Left kidney (tissue), 2 donors: ENCODE data around the gene GPX2. TPM values are rescaled to one million over a fixed set of nuclear protein-coding genes. Genes with fewer than 3 reads are reported as not detected.

Source experiments
- DNase-seq: peaks from one replicate; pipeline ENCODE4 v3.0.0-alpha.2; 2013
- polyA plus RNA-seq: library from polyadenylated mRNA; unstranded; fragments of 120-200 nt; gene quantifications from one replicate; pipeline ENCODE4 v1.2.1, GENCODE V29; 2013; ENCODE audit not compliant: insufficient read length

The GPX2 gene
- polyA plus RNA-seq, 1 donor: 1.1 TPM

DNA sequence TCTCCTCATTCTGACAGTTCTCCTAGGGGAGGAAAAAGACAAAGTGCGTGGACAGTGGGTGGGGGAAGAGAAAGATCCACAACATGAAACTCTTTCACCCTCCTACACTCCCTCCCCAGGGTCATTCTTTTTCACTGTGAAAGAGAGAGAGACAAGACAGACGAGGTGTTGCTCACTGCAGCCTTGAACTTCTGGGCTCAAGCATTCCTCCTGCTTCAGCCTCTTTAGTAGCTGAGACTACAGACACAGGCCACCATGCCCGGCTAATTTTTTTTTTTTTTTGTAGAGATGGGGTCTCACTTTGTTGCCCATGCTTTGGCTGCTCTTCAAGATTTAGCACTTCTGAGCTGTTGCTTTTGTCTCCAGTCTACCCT, 2.7 kb downstream of the GPX2 start:
- DNase-seq: no peak

DNA sequence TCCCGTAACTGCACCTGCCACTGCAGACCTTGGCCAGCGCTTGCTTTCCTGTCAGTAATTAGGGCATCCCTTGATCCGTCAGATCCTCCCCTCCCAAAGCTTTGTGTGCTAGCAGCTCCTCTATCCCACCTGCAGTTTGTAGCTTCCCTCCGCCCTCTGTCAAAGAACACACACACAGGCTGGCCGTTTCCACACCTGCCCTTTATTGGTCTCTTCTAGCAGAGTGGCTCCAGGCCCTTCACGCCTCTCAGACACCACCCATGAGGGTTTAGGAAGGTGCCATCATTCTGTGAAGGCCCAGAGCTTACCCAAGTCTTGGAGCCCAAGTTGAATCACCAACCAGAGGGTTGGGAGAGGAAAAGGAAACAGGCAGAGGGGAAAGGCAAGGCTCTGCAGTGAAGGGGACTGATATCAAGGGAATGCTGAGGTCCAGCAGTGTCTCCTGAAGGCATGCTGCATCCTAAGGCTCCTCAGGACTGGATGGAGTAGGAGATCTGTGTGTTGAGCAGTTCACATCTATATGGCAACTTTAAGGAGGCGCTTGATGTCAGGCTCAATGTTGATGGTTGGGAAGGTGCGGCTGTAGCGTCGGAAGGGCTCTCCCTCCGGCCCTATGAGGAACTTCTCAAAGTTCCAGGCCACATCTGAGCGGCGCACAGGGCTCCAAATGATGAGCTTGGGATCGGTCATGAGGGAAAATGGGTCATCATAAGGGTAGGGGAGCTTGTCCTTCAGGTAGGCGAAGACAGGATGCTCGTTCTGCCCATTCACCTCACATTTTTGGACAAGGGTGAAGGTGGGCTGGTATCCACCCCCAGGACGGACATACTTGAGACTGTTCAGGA, 3.4 kb downstream of the GPX2 start:
- no peak for DNase-seq

DNA sequence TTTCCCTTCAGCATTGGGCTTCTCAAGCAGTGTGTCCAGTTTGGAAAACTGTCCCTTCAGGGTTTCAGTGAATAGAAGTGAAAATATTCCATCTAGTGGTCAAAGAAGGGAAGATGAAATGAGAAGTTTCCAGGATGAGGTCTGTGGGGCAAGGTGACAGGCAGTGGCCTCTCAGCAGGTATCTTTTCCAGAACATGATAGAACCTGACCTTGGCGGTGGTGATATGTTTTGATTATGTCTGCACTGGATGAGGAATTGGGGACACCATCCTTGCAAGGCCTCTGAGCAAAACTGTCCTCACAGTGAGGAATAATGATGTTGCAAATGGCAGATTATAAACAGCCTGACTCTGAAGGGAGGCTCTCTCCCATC, 4.7 kb downstream of the GPX2 start:
- no peak for DNase-seq

DNA sequence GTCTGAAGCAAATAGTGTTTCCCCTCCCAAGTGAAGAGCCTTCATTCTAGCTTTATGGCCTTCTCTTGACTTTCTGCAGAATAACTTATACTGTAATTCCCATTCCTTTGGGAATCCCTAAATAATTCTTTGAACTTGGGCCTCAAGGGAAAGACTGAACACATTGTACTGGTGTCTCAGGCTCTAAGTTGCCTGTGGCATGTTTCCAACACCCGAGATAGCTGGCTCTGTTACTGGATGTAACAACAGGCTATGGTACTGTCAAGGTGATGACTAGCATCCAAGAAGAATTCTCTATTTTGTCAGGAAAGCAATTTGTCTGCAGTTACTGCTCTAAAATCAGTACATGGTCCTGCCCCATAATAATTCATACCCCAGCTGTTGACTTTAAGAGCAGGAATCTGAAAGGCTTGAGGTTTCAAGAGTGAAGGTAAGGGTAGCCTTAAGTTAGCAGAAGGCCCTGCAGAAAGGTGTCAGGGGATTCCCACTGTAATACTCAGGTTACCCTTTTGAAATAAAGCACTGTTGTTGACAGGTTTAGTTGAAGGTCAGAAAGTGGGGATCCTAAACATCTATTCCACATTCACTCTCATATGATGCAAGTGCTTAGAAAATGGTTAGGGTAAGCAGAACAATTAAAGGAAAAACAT, 5.2 kb downstream of the GPX2 start:
- no peak for DNase-seq

DNA sequence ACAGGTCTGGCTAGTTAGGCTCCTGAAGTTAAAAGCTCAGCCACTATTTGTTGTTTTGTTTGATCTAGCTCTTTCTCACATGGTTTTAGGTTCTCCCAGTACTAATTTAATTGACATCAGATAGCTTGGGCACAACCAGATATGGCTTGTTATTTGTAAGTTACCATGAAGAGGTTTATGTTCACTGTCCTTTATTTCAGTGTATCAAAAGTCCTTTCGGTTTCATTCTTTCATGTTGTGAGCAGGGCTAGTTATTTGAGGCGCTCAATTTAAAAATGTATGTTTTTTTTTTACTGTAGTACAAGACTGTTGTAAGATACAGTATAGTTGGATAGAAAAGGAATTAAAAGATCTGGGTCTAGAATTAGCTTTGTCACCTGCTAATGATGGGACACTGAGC, 7.0 kb downstream of the GPX2 start:
- no peak for DNase-seq

DNA sequence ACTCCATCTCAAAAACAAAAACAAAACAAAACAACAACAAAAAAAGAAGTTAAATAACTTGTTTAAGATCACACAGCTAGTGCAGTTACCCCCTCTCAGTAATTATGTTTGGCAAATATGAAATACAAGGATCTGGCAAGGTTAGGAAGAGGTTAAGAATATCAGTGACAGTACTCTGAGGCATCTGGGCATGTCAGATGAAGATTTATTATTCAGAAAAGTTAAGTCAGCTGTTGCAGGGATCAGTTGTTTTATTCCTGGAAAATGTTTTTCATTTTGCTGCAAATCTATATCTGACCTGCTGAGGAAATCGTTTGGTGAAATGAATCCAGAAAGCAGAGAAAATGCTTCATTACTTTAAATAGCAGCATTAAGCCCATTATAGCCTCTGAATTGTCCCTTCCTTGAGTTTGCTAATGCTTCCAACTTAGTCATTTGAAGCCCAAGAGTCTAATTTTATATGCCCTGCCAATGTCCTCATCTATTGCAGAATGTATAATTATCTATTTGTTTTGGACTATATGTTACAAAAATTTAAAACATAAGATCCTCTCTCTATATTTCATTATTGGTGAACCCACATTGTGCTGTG, 8.1 kb downstream of the GPX2 start:
- DNase-seq: no peak

DNA sequence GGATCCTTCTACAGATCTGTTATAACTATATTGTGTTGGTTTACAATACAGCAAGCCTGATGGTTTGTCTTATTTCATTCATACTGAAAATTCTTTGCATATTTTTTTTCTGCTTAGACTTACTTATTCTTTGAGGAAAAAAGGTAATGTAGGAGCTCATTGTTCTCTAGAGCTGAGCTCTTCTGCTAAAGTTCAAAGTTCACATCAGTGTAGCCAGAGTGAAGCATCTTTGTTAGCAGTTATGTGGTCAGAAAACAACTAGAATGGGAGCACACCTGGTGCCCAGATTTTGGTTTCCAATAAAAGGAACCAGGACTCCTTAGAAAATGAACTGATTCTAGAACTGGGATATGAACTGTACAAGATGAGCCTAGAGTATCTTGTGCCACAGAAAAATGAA, 10.3 kb downstream of the GPX2 start:
- no peak for DNase-seq

DNA sequence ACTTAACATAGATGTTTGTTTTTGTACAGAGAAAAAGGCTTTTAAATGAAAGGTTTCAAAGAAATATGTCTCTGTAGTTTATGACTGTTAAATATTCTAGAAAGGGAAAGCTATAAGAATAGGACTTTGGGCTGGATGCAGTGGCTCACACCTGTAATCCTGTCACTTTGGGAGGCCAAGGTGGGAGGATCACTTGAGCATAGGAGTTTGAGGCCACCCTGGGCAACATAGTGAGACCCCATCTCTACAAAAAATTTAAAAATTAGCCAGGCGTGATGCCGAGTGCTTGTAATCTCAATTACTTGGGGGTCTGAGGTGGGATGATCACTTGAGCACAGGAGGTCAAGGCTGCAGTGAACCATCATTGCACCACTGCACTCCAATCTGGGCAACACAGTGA, 11.4 kb downstream of the GPX2 start:
- no peak for DNase-seq

DNA sequence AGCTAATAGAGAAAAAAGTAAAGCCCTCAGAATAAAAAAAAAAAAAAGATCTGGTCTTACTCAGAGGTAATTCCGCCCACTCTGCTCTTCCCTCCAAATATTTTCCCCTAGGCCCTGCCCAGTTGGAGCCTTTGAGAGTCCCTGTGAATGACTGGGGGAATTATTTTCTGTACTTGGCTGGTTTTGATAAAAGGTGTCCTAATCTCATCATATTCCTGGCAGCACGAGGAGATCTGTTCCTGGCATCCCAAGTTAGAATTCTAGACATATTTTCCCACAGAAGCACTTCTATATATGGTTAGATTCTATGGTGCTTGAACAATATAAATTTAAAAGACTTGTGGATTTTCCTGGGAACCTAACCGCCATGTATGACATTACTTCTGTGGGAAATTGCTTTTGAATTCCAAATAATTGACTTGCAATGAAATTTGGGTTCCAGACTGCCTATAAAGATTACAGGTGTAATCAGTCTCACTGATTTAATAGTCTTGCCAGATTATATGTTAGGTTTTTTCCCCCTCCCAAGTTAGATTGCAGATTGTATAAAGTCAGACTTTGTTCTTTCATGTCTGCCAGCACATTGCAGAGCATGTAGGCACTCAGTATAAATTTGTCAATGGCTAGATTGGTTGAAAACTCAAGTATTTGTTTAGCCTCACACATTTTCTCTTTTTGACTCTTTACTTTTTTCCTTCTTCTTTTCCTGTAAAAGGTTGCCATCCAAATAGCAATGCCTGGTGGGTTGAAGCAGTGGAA, 12.3 kb downstream of the GPX2 start:
- no peak for DNase-seq

DNA sequence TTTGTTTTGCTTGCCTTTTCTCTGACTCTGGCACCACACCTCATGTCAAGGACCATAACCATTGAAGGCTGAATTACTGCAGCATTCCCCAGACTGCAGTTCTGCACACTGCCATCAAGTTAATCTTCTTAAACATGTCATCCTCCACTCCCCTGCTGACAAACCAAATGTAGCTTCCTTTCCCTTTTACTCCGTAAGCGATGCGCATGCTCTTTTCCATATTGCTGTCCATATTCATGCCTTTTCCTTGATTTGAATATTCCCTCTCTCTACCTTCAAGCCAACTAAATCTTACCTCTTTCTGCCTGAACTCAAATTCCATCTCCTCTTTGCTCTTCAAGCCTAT, 13.6 kb downstream of the GPX2 start:
- no peak for DNase-seq

DNA sequence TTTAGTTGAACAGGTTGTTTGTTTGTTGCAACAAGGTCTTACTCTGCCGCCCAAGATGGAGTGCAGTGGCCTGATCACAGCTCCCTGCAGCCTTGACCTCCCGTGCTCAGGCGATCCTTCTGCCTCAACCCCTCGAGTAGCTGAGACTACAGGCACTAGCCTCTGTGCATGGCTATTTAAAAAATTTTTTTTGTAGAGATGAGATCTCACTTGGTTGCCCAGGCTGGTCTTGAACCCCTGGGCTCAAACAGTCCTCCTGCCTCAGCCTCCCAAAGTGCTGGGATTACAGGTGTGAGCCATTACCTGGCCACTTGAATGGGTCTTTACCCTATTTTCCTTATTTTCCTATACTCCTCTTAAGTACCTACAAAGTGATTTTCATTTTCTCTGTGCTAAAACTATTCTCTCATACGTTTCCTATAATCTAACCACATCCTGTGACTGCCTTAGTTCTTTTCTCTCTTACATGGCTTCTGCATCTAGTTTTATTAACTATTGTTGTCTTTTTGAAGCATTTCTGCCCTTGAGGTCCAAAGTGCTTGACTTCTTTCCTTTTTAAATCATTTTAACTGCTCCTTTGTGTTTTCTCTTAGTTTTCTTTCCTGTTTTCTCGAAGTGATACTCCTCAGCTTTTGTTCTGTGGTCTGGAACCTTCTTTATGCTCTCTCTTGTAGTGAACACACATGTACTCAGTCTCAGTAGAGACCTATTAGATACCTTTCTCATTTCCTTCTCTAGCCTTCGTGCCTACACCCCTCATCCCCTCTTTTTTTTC, 14.1 kb downstream of the GPX2 start:
- no peak for DNase-seq

DNA sequence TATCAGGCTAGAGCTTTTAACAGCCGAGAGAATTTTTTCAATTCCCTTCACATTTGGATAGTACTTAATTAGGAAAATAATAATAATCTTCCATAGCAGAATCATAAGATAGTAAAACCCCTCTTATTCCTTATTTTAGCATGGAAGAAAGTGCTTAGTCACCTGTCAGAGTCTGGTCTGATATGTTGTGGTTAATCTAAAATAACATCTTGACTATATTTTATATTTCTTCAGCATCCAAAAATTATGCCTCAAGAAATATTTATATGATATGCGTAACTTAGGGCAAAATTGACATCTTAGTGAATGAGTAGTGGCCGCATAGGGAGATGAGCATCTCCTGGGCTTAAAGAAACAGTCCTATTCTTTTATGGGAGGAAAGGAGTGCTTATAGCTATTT, 15.5 kb downstream of the GPX2 start:
- DNase-seq: no peak

DNA sequence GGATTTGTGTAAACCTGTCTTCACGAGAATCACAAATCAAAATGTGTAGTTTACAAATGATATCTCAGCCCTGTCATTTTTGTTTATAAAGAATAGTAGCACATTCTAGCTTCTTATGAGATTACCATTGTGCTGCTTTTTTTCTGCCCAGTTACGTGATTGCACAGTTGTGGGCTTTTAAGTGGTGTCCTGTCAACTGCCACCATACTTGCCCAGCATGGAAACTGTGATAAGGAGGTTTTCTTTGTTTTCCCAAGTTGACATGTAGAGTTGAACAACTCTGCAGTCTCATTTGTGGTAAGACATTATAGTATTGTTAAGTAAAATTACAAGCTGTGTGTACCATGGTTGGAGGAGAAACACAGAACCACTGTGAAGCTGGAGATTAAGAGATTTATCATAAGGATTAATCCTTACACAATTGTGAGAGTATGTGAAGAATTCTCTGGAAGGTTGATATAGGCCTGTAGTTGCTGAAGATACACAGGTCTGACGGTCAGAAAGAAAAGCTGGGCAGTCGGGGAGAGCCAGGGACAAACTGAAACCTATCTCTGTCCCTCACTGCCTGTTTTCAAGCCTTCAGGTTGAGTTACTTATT, 16.0 kb downstream of the GPX2 start:
- DNase-seq: no peak

DNA sequence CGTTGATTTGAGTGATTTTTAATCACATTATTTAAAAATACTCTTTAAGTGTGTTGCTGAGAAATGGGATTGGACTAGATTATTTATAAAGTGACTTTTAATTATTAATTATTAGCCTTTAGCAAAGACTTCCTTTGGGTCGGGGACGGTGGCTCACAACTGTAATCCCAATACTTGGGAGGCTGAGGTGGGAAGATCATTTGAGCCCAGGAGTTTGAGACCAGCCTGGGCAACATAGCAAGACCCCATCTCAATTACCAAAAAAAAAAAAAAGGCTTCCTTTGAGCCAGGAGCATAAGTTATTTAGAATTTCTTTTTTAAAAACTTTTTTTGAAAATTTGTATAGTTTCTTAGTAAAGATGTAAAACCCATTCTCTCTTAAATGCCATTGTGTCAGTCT, 19.5 kb downstream of the GPX2 start:
- no peak for DNase-seq

DNA sequence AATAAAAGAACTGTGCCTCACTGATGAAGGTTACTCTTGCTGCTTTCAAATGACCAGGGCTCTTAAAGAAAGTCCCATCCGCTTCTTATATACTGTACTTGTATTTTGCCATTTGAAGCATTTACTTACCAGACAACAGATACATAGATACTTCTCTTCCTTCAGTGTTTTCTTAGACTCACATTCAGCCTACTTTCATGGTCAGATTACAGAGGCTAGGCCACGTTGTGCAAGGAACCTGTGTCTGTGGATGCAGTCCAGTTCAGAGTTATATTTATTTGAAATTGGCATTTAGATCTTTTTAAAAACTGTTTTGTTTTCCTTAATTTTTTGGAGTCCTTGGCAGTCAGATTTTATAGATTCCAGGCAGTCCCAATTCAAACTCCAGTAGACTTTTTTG, 22.1 kb downstream of the GPX2 start:
- no peak for DNase-seq

DNA sequence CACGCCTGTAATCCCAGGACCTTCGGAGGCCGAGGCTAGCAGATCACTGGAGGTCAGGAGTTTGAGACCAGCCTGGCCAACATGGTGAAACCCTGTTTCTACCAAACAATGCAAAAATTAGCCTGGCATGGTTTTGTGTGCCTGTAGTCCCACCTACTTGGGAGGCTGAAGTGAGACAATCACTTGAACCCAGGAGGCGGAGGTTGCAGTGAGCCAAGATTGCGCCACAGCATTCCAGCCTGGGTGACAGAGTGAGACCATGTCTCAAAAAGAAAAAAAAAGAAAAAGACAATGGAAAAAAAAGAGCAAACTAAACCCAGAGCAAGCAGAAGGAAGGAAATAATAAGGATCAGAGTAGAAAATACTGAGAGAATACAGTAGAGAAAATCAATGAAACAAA, 22.9 kb downstream of the GPX2 start:
- DNase-seq: no peak

DNA sequence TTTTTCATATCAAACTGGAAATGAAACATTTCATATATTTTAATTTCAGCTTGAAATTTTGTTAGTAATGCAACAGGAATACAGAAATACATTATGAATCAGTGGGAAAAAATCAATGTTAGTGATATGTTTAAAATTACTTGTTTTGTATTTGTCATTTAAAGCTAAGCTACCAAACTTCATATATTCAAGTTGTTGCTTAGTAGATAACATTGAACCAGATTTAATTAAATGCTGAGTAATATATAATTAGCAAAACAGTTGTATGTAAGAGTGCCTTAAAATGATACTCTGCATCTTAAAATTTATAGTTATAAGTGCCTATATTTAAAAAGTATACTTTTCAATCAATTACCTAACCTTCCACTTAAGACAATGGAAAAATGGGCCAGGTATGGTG, 23.3 kb downstream of the GPX2 start:
- no peak for DNase-seq

DNA sequence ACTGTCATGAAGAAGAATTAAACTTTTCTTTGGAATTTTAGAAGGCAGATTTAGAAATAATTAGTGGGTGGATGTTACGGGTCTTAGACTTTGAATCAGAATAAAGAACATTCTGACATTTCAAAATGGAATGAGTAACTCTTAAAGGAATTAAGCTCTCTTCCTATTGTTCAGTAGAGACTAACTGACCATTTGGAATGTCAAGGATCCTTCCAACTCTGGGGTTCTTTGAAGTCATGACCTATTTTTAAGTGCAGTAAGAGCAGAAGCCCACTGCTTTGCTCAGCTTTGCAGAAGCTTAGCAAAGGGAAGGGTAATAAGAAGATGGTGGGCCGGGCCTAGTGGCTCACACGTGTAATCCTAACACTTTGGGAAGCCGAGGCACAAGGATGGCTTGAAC, 24.3 kb downstream of the GPX2 start:
- DNase-seq: no peak

DNA sequence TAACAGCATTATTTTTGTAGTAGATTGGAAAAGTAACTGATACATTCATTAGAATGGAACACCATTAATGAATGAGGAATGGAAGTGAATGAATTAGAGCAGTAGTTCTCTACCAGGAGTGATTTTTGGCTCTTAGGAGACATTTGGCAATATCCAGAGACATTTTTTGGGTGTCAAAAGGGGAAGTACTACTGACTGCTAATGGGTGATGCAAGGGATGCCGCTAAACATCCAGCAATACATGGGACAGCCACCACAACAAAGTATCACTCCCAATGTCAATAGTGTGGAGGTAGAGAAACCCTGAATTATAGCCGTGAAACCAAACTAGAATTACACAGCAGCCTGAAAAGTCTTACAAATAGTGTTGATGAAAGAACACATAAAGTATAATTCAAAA, 26.7 kb downstream of the GPX2 start:
- no peak for DNase-seq

DNA sequence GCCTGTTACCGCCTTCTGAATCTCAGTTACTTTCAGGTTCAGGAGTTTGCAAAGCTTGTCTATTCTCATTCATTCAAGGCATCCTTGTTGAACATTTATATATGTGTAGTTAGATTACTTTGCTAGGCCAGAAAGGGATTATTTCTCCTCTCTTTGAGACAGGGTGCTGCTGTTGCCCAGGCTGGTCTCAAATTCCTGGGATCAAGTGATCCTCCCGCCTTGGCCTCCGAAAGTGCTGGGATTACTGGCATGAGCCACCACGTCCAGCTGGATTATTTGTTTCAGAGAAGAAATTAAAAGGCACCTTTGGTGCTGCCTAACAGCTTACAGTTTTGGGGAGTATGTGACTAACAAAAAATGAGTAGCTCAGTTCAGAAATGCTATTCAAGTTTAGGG, 27.5 kb downstream of the GPX2 start:
- DNase-seq: no peak

DNA sequence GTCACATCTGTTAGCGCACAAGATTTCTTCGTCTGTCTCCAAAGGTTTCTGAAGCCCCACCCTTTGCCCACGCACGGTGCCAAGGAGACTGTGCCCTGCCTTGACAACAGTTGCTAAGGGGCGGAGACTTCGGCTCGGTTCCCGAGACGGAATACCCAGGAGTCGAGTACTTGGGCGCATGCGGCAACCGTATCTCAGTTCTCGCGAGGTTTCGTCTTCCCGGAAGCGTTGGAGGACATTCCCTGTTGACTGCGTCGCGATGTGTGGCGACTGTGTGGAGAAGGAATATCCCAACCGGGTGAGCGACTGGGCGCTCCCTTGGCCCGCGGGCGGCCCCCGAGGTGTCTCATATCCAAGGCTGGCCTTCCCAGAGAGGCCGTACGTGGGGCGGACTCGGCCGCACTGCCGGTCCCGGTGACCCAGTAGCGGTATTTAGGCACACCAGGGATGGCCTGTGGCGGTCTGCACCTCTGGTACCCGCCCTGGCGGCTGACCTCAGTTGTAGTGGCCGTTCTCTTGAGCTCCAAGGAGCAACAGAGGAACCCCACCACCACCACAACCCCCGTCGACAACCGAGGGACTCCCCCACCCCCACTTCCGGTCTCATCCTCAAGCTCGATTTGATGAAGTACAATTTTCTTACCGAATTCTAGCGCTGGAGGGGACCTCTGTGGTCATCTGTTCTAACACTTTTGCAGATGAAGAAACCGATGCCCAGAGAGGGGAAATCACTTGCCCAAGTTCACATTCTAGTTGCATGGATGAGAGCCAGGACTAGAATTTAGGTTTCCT, 28.1 kb downstream of the GPX2 start, which contains the start of gene CHURC1:
Gene CHURC1, plus strand, starts transcription at position 219 of the 792 bp plus-strand sequence. Its CDS starts 41 bp downstream, at position 260.
- DNase-seq: peak; percentile 99
